Parathyroid adenoma (tissue), 2 donors: Measurements from ENCODE around the gene SPTBN2.

Source experiments
- H2AFZ ChIP-seq: fragments of 300-600 bp; sonication (generic); one replicate; pipeline ENCODE4 v1.7.0; 2017; ENCODE audit warnings: antibody characterized with exemption, mild to moderate bottlenecking
- H3K27ac ChIP-seq: fragments of 300-600 bp; sonication (generic); one replicate; pipeline ENCODE4 v1.7.0; 2017
- H3K27me3 ChIP-seq: fragments of 300-600 bp; sonication (generic); one replicate; pipeline ENCODE4 v1.7.0; 2017; ENCODE audit warnings: low read length; ENCODE audit not compliant: control insufficient read depth, insufficient read depth
- H3K36me3 ChIP-seq: fragments of 300-600 bp; sonication (generic); one replicate; pipeline ENCODE4 v1.7.0; 2017; ENCODE audit warnings: low read length; ENCODE audit not compliant: control insufficient read depth, insufficient read depth
- H3K4me1 ChIP-seq: fragments of 300-600 bp; sonication (generic); one replicate; pipeline ENCODE4 v1.7.0; 2017; ENCODE audit warnings: control low read depth
- H3K4me2 ChIP-seq: fragments of 300-600 bp; sonication (generic); one replicate; pipeline ENCODE4 v1.7.0; 2017; ENCODE audit warnings: low read length
- H3K4me3 ChIP-seq: fragments of 300-600 bp; sonication (generic); one replicate; pipeline ENCODE4 v1.7.0; 2017; ENCODE audit warnings: low read depth, low read length
- H3K79me2 ChIP-seq: fragments of 300-600 bp; sonication (generic); one replicate; pipeline ENCODE4 v1.7.0; 2017; ENCODE audit warnings: control low read depth
- H3K9ac ChIP-seq: fragments of 300-600 bp; sonication (generic); one replicate; pipeline ENCODE4 v1.7.0; 2017; ENCODE audit warnings: mild to moderate bottlenecking
- H3K9me3 ChIP-seq: fragments of 300-600 bp; sonication (generic); one replicate; pipeline ENCODE4 v1.7.0; 2017; ENCODE audit warnings: low read length; ENCODE audit not compliant: control insufficient read depth
- CTCF ChIP-seq: fragments of 300-600 bp; sonication (generic); IDR thresholded peaks from one replicate; pipeline ENCODE4 v1.7.0; 2017; ENCODE audit warnings: antibody characterized with exemption, mild to moderate bottlenecking
- donor health status: primary hyperparathyroidism.

SPTBN2 gene

GRCh38 chr11:66718320-66718971 lies 10.6 kb downstream of the SPTBN2 start:
- peak overlapping the region; percentile 4 for H3K27ac ChIP-seq
- H3K27me3 ChIP-seq: no peaks in the 10 kb centered on the region
- no peak overlapping the region for H3K9ac ChIP-seq
- H2AFZ ChIP-seq: peak overlapping the region; percentile 45
- H3K79me2 ChIP-seq: no peaks in the 10 kb centered on the region
- H3K4me3 ChIP-seq: peak overlapping the region; percentile 46
- H3K9me3 ChIP-seq: no peaks in the 10 kb centered on the region
- peaks cover 11% of the 10 kb centered on the region for H3K4me1 ChIP-seq
- no peak for TF ChIP-seq CTCF
- H3K36me3 ChIP-seq: no peaks in the 10 kb centered on the region
- H3K4me2 ChIP-seq: peak overlapping the region; percentile 50

- Histone ChIP-seq H3K27ac (peak overlapping the region; percentile 4), H3K4me1 (peaks cover 11% of the 10 kb centered on the region), H3K9me3 (no peaks in the 10 kb centered on the region), H3K4me3 (peak overlapping the region; percentile 46), H2AFZ (no peak overlapping the region), H3K79me2 (no peaks in the 10 kb centered on the region), H3K4me2 (peak overlapping the region; percentile 50), H3K27me3 (no peaks in the 10 kb centered on the region), H3K36me3 (no peaks in the 10 kb centered on the region), H3K9ac (no peak overlapping the region)
- TF ChIP-seq CTCF: no peak
Measured at GRCh38 chr11:66717925-66718319, 11.1 kb downstream of the SPTBN2 start.

DNA sequence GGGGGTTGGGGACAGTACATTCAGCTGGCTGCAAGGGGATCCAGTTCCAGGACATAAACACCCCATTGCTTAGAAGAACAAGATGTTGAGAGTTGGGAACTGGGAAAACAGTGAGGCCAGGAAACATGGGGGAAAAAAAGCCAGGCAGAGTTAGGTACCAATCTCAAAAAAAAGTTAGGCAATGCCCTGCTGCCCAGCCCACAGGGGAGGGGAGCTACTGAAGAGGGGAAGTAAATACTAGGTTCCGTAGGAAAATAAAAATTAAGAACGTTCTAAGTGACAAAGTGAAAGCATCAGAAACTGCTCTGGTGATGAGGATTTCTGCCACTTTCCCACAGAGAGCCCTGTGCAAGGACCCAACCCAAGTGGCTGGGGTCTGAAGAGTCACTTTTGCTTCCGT lies 12.0 kb downstream of the SPTBN2 start:
- Histone ChIP-seq H3K36me3 (no peaks in the 10 kb centered on the region), H3K27ac (no peak overlapping the region), H3K4me2 (peak overlapping the region; percentile 50), H3K4me1 (peaks cover 11% of the 10 kb centered on the region), H2AFZ (no peak overlapping the region), H3K27me3 (no peaks in the 10 kb centered on the region), H3K9ac (no peak overlapping the region), H3K9me3 (no peaks in the 10 kb centered on the region), H3K4me3 (no peak overlapping the region), H3K79me2 (no peaks in the 10 kb centered on the region)
- no peak for TF ChIP-seq CTCF

GRCh38 chr11:66715346-66716085 lies 13.5 kb downstream of the SPTBN2 start:
- no peak for TF ChIP-seq CTCF
- Histone ChIP-seq H3K27ac (no peak overlapping the region), H3K27me3 (no peaks in the 10 kb centered on the region), H3K9ac (no peak overlapping the region), H2AFZ (no peak overlapping the region), H3K4me3 (no peak overlapping the region), H3K4me1 (peaks cover 9% of the 10 kb centered on the region), H3K9me3 (no peaks in the 10 kb centered on the region), H3K79me2 (no peaks in the 10 kb centered on the region), H3K36me3 (no peaks in the 10 kb centered on the region), H3K4me2 (no peak overlapping the region)
